Fibroblast of skin of left quadriceps (primary cell): ENCODE measurements around the gene CNTN4.
A peak's percentile ranks its signal among the peaks of the same experiment; 100 is the strongest.
"Not testable (repeated sequence)": the region's sequence is repeated elsewhere in the genome, so short reads cannot be mapped to it uniquely, and the experiment has no call there.

ENCODE experiments used
- DNase-seq, 2 experiments: peaks; one replicate each; pipeline ENCODE4 v3.0.0-alpha.2; 2013; ENCODE audit warnings: low read depth in 2 of 2

The CNTN4 gene

DNA sequence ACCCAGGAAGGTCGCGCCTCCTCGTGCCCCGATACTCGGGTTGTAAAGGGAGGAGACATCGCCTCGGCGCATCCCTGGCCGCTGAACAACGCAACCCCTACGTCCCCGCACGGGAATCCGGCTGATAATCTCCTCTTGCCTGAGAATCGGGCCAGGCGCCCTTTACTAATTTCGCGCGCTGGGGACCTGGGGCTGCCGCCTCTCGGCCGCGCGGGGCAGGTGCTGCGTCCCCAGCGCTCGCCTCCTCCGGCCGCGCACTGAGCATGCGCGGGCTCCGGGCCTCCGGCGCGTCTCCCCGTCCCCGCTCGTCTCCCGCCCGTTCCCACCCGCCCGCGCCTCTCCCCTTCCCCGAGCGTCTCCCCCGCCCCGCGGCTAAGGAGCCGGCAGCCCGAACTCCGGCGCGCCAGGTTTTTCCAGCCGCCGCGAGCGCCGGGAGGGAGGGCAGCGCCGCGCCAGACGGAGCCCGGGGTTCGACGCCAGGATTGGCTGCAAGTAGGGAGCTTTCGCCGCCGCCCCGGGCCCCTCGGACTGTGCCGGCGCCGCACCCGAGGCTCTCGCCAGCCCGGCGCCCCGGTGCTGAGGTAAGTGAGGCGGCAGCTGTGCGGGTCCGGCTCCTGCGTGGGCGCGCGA is at the start of gene CNTN4:
CNTN4 (plus strand) TSS at position 469 of the 630 bp plus-strand sequence.
- peak; percentile 18 to 22 for DNase-seq

GRCh38 chr3:2061360-2061759 is 37.3 kb upstream of the CNTN4 start:
- no peak for DNase-seq

DNA sequence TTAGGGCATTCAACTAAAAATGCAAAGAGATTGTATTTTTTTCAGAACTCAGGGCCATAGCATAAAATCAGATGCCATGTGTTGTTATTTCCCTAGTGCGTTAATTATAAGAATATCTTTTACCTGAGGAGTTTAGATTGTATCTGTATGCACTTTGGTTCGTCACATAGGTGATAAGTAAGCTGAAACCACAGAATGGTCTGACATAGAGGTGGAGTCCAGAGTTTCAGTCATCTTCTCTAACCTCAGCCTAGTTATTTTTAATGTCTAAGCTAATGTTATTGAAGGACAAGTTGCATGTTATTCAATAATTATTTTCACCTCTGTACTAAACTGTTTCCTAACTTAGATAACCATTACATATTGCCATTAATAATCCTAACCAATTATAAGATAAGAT is 27.1 kb upstream of the CNTN4 start:
- DNase-seq: no peak

GRCh38 chr3:2078821-2079220 is 19.8 kb upstream of the CNTN4 start:
- DNase-seq: no peak

- DNase-seq: no peak
Measured at GRCh38 chr3:2082871-2083480, 15.7 kb upstream of the CNTN4 start.

DNA sequence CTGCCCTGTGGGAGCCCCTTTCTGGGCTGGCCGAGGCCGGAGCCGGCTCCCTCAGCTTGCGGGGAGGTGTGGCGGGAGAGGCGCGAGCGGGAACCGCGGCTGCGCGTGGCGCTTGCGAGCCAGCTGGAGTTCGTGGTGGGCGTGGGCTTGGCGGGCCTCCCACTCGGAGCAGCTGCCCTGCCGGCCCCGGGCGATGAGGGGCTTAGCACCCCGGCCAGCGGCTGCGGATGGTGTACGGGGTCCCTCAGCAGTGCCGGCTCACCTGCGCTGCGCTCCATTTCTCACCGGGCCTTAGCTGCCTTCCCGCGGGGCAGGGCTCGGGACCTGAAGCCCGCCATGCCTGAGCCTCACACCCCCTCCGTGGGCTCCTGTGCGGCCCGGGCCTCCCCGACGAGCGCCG is 15.1 kb upstream of the CNTN4 start:
- not testable (repeated sequence) for DNase-seq

GRCh38 chr3:2090095-2090911 is 8.4 kb upstream of the CNTN4 start:
- DNase-seq: peak; percentile 12 to 16

DNA sequence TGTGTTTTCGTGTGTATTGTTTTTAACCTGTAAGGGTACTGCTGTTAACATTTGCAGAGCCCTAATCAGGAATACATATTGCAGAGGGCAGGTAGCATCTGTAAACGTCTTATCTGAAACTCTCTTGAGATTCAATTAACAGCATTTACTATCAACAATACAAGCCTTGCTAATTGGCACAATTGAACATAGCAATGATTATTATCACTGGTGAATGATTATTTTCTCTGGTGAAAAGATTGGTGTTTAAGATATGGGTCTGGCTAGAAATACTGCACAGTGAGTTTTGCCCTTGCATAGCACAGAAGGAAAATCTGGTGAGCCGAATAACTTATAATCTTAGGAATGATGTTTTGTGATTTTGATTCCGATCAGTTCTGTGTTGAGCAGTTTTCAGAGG is 5.9 kb upstream of the CNTN4 start:
- DNase-seq: no peak

DNA sequence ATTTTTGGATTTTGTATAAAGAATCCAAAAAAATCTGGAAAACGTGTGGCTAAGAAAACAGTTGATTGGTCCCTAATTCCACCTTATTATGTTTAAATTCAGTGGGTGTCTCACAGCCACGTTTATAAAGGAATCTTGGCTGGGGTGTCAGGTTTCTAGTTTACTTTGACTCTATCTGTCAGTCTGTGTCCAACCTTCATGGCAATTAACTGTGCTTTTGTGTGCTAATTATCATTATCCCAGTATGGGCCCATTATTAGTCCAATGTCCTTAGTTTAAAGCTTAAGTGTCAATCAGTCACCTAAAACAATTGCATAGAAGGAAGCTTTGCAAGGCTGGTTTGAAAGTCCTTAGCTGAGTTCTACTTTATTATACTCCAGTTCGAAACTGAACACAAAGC is 3.7 kb upstream of the CNTN4 start:
- no peak for DNase-seq

- no peak for DNase-seq
Measured at GRCh38 chr3:2096216-2096615, 2.5 kb upstream of the CNTN4 start.

DNA sequence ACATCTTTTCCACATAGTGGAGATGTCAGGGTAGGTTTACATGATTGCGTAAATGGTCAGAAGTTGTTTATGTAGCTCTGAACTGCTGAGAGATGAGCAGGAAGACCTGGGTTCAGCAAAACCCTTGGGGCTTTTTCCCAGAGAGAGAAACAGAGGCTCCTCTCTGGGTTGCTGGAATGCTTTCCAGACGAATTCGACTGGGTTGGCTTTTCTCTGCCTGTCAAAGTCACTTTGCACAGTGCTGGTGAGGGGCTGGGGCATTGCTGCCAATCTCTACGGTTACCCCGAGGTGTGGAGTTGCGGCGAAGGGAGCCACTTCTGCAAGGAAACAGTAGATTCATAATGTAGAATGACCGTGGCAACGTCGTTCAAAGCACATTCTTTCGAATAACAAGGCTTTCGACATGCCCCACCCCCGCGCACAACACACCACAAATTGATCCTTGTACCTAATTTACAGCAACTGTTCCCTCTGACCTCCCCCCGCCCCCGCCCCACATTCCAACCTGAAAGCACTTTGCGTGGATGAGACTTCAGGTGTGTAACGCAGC is 950 bp upstream of the CNTN4 start:
- peak in 1 of 2 experiments; percentile 12 for DNase-seq

DNA sequence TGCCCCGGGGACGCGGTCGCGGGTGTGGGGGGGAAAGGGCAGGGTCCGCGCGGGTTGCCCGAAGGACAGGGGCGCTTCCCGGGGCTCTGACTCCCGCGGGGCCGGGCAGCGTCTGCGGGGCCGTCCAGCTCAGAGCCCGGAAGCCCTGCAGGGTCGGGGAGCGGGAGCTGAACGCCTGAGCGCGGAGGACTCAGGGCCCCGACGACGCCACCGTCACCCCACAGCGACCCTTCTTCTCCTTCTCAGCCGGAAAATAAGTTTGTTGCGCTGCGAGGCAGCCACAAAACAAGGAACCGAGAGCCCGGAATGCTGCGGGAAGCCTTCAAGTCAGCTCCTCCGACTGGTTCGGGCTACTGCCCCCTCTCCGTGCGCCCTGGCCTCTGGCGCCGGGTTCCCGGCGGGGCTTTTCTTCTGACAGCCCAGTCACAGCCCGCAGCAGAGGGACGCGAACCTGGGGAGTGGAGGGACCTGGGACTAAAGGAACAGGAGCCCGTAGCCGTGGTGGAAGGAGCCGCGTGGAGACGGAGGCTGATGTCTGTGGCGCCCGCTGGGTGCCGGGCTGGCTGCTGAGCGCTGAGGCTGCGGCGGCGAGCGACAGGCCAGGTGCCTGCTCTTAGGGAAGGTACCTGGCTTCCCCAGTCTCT is 484 bp downstream of the CNTN4 start:
- DNase-seq: no peak

DNA sequence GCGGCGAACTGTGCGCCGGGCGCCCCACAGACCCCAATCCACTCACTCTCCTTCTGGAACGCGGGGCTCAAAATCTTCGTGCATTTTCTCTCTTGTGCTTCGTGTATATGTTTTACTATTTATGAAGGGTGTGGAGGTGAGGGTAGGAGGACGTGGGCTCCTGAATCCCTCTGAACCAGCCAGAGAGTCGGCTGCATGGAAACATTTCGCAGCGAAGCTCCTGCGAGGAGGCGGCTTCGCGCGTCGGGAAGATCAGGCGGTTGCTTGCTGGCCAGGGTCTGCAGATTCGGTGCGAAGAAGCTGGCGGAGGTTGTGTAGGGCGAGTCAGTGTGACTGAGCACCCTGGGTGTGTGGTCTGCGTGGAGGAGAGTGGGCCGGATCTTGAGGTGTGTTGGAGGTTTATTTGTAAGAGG is 1.1 kb downstream of the CNTN4 start:
- no peak for DNase-seq

GRCh38 chr3:2106438-2106837 is 7.8 kb downstream of the CNTN4 start:
- DNase-seq: no peak

DNA sequence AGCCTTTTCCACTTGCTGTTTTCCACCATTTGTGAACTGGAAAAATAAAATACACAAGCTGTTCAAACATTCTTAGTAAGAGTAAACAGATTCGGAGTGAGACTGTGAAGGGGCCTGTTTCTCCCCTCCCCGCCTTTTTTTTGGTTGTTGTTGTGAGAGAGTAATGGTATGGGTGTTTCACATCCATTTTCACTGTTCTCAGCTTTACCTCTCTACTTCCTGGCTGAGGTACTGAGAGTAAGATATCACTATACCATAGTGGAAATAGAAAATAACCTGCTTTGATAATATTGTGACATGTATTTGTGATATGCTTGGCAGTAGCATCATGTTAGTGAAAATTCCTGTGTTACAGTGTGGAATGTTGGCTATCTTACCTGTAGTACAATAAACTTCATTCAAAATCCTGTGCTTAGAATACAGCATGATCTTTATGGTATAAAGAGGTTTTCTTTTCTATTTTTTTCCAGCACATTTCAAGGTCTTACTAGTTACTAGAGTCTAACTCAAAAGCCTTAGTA is 12.0 kb downstream of the CNTN4 start:
- DNase-seq: no peak

- DNase-seq: no peak
Measured at GRCh38 chr3:2114617-2115275, 16.1 kb downstream of the CNTN4 start.

- DNase-seq: no peak
Measured at GRCh38 chr3:2130726-2131125, 32.1 kb downstream of the CNTN4 start.

- DNase-seq: no peak
Measured at GRCh38 chr3:2133146-2133545, 34.5 kb downstream of the CNTN4 start.

GRCh38 chr3:2137651-2138050 is 39.0 kb downstream of the CNTN4 start:
- DNase-seq: no peak

DNA sequence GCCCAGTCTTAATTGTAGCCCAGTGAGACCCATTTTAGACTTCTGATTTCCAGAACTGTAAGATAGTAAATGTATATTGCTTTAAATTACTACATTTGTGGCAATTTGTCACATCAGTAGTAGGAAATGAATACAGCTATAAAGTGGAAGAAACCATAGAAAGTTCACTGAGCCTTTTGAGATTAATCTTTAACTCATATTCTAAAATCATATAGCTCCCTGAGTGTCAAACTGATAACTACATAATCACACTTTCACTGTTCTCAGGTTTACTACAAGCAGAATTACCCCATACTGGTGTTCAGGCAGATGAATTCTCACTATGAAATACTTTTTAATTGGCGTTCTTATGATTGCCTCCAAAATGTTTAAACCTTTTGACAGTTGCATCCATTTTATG is 42.8 kb downstream of the CNTN4 start:
- no peak for DNase-seq

- DNase-seq: no peak
Measured at GRCh38 chr3:2148561-2149340, 50.1 kb downstream of the CNTN4 start.
